ENCODE results near the gene PCSK1N.
"Not testable (repeated sequence)": the region's sequence is repeated elsewhere in the genome, so short reads cannot be mapped to it uniquely, and the experiment has no call there.

The PCSK1N gene

DNA sequence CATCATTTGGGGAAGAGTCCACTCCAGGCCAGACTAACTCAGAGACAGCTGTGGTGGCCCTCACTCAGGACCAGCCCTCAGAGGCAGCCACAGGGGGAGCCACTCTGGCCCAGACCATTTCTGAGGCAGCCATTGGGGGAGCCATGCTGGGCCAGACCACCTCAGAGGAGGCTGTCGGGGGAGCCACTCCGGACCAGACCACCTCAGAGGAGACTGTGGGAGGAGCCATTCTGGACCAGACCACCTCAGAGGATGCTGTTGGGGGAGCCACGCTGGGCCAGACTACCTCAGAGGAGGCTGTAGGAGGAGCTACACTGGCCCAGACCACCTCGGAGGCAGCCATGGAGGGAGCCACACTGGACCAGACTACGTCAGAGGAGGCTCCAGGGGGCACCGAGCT lies 12.4 kb downstream of the PCSK1N start:
- no peak for DNase-seq (ENCODE audit: low spot score)

DNA sequence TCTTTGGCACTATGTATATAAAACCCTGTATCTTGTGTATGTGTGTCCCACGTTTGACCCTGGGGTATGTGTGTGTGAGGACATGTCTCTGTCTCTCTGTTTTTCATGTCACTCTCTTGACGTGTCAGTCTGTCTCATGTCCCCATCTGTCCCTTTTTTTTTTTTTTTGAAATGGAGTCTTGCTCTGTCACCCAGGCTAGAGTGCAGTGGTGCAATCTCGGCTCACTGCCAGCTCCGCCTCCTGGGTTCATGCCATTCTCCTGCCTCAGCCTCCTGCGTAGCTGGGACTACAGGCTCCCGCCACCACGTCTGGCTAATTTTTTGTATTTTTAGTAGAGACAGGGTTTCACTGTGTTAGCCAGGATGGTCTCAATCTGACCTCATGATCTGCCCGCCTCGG lies 16.0 kb downstream of the PCSK1N start:
- not testable (repeated sequence) for DNase-seq (ENCODE audit: low spot score)

DNA sequence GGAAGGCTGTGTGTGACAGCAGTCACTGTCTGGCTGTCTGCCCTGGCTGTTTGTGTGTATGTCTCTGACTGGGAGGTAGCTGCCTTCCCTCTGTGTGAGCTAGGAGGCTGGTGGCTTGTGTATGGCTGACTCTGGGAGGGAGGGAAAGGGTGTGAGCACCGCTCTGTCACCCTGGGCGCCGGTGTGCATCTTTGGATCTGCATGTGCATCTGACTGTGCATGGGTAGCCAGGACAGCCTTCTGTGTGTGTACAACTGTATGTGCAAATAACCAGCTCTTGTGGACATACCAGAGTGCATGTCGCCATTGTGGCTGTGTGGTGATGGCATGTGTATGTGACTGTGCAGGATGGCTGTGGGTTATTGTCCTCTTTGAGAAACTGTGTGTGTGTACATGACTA lies 16.5 kb downstream of the PCSK1N start:
- no peak for DNase-seq (ENCODE audit: low spot score)

DNA sequence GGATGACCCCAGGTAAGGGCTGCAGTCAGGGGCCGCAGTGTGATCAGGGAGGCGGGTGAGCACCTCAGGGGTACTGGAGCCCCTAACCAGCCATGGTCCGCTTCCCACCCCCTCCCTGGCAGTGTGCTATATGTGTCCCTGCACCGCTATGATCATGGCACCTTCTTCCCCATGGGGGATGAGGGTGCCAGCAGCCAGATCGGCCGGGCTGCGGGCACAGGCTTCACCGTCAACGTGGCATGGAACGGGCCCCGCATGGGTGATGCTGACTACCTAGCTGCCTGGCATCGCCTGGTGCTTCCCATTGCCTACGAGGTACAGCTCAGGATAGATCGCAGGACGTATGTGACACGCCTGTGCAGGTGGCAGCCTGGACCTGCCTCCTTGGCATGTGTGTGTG lies 17.3 kb downstream of the PCSK1N start:
- no peak for DNase-seq (ENCODE audit: low spot score)

DNA sequence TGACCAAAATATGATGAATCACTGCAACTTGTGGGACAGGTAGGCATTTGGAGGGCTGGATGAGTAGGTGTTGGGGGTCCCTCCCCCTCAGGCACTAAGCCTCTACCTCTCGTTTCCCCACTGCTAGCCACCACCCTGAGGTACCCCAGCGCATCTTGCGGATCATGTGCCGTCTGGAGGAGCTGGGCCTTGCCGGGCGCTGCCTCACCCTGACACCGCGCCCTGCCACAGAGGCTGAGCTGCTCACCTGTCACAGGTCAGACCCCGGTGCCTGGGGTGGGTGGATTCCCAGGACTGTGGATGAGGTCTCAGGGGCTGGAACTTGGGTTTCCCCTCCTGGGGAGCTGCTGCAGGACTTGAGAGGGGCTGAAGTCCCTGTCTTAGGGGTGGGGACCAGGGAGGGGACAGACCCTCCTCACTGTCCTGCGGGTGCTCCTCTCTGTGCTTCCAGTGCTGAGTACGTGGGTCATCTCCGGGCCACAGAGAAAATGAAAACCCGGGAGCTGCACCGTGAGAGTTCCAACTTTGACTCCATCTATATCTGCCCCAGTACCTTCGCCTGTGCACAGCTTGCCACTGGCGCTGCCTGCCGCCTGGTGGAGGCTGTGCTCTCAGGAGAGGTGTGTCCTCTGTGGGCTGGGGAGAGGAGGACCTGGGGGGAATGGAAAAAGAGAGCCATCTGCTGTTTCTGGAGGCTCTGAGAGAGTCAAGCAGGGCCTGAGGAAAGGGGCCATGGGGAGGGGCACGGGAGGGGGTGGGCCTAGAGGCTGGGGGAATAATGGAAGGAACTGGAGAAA lies 19.2 kb downstream of the PCSK1N start:
- DNase-seq (ENCODE audit: low spot score): no peak

DNA sequence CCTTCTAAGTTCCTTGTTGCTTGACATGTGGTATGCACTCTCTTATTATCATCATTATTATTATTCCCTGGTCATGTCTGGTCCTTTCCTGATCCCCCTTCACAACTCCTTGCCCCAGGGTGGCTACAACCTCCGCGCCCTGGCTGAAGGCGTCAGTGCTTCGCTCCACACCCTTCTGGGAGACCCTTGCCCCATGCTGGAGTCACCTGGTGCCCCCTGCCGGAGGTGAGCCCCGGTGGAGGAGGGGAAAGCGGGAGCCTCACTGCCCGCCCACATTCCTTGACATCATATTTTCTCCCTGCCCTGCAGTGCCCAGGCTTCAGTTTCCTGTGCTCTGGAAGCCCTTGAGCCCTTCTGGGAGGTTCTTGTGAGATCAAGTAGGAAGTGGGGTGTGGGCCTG lies 20.1 kb downstream of the PCSK1N start:
- no peak for DNase-seq (ENCODE audit: low spot score)

DNA sequence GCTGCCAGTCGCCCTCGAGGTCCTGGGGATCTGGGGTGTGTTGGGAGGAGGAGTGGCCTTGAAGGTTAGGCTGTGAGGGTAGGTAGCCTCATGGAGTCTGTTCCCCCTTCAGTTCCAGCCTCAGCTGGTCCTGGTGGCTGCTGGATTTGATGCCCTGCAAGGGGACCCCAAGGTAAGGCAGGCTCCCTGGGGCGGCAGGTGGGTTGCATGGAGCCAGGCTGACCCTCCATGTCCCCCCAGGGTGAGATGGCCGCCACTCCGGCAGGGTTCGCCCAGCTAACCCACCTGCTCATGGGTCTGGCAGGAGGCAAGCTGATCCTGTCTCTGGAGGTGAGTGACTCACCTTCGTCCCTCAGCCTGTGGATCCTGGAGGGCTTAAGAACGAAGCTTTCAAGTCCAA lies 20.7 kb downstream of the PCSK1N start:
- DNase-seq (ENCODE audit: low spot score): no peak

DNA sequence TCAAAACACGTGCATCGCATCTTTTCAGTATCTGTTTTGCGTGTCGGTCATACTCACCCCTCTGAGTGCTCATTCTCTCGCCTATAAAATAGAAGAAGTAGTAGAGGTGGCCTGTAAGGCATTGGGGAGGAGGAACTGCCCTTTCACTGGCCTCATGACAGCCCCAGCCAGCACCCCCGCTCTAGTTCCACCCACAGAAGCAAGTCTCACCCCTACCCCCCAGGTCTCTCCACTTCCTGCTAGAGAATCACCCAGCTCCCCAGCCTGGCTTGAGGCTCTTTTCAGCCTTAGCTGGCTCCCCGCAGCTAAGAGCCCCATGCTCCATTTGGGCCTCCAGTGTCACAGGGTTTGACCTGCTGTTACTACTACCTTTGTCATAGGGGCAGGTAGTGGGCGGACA lies 21.8 kb downstream of the PCSK1N start:
- no peak for DNase-seq (ENCODE audit: low spot score)

DNA sequence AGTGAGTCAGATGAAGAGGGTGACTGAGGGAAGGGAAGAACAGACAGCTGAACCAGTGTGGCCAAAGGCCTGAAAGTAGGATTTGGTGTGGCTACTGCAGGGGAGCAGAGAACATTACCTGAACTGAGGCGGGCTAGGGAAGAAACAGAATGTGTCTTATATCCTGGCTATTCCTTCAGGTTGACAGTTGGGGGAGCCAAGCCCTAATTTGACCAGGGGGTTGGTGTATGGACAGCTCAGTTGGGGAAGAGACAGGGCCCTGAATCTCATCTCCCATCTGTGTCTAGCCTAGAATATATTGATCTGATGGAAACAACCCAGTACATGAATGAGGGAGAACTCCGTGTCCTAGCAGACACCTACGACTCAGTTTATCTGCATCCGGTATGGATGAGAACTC lies 29.3 kb downstream of the PCSK1N start:
- no peak for DNase-seq (ENCODE audit: low spot score)

DNA sequence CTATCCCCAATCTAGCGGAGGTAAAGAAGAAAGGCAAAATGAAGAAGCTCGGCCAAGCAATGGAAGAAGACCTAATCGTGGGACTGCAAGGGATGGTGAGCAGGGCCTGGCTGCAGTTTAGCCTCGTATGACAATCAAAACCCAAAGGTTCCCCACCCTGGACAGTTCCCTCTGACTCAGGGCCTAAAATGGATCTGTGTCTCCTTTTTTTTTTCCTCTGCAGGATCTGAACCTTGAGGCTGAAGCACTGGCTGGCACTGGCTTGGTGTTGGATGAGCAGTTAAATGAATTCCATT lies 32.6 kb downstream of the PCSK1N start:
- DNase-seq (ENCODE audit: low spot score): no peak

DNA sequence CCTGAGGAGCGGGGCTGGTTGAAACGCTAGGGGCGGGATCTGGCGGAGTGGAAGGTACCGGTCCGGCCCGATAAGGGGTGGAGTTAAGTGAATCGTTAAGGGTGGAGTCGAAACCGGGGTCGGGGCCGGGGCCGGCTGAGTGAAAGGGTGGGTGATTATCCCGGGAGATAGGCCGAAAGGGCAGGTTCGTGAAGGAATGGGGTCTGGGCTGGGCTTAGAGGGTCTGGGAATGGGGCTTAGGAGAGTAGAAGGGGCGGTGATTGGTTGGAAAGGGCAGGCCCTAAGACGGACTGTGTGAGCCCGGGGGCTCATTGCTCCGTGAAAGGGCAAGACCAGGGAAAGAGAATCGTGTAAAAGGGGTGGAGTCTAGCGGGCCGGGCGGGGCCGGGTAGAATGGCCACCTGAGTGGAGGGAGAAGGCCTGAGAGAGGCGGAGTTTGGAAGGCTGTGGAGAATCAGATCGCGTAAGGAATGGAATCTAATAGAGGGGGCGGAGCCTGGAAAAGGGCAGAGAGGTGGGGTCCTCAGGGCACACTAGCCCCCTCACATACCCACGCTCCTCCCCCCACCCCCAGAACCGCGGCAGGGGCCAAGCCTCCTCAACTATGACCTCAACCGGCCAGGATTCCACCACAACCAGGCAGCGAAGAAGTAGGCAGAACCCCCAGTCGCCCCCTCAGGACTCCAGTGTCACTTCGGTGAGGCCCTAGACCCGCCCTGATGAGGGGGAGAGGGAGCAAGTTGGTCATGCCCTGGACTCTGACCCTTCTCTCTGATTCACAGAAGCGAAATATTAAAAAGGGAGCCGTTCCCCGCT lies 33.1 kb downstream of the PCSK1N start:
- peak; percentile 59 for DNase-seq (ENCODE audit: low spot score)

DNA sequence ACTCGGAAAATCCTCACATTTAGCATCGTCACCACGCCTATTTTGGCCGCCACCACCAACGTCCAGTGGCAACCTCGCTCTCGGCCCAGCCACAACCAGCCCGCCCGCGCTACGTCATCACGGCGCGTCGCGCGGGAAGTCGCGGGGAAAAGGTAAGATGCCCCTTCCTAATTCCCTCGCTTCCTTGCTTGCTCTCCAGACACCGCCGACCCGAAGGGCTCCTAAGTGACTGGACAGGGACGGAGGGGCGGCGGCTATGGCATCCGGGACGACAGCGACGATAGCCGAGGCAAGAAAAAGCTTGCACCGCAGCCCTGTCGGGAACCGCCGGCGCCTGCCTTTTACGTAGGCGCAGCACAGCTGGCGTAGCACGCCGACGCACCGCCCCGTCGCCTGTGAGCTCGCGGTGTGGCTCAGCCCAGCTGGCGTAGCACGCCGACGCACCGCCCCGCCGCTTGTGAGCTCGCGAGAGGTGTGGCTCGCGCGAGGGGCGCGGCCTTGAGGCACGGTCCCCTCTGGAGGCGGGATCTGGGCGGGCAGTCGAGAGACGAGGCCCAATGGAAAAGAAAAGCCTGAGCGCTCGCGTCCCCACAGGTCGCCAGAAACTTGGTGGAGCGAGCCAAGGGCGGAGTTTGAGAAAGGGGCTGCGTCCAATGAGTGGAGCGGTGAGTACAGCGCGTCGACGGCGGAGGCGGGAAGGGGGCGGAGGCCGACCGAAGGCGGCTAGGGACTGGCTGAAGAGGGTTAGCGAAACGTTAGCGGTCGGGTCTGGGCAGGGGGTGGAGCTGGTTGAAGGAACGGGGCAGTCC lies 33.9 kb downstream of the PCSK1N start, which contains the start of gene HDAC6:
TSS of gene HDAC6 (plus strand) at position 788 of the 809 bp plus-strand sequence. CDS start 626 bp downstream, outside the sequence.
- peak; percentile 92 for DNase-seq (ENCODE audit: low spot score)

DNA sequence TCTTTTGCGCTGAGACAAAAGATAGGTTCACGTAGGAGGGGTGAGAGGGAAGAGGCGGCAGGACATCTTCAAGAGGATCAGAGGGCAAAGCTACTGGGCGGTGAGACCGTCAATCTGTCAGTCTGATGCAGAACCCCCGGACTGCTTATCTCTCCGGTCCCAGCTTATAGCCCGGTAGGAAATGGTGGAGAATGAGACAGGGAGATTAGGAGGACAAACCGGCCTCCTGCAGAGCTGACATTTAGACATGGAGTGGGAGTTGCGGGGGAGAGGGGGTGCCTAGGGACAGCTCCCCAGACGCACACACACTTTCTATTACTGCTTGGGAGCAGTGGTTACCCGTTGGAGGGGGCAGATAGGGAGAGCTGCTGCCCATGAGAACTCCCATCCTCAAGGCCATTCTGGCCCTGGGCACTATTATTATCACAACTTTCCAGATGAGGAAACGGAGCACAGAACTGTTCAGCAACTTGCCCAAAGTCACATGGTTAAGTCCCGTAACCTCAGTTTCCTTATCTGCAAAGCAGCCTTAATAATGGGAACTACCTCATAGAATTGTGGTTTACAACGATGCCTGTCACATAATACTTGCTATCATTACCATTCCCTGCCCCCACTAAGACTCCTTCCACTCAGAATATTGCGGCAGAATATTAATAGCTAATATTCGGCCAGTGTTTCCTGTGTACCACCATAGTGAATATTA lies 34.7 kb downstream of the PCSK1N start:
- DNase-seq (ENCODE audit: low spot score): no peak

DNA sequence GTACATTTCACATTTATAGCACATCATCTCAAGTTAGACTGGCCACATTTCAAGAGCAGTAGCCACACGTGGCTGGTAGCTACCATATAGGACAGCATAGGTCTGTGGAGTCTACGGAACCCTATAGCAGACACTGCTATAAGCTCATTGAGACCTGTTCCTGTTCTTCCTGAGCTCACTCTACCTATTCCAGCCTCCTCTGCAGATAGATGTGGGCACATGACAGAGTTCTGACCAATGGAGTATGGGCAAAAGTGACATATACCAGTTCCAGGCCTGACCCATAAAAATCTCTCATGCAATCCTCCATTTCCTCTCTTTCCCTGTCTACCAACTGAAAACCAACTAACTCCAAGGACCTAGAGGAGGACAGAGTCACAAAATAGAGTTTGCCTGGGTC lies 37.1 kb downstream of the PCSK1N start:
- DNase-seq (ENCODE audit: low spot score): no peak

DNA sequence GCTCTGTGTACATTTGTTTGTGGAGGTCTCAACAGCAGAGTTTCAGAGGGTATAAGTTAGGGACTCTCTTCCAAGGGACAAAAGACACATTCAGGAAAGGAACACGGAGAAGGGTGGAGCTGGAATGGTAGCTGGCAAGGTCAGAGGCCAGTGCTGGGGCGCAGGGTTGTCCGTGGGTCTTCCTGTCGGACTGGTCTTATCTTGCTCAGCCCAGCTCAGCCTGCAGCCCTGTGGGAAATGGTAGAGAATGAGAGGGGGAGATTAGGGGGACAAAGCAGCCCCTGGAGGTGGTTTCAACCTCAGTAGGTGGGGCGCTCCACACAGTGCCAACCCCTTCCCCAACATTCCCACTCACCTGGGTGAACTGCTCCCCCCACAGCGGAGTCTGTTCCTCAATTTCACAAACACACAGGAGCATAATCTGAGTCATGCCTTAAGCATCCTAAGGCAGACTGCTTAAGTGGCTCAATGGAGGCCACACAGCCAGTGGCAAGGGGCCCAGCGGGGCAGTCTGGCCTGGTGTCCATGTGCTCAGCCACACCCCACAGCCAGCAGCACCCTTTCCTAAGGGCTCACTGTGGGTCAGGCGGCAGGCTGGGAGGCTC lies 40.4 kb downstream of the PCSK1N start:
- DNase-seq (ENCODE audit: low spot score): peak; percentile 77

DNA sequence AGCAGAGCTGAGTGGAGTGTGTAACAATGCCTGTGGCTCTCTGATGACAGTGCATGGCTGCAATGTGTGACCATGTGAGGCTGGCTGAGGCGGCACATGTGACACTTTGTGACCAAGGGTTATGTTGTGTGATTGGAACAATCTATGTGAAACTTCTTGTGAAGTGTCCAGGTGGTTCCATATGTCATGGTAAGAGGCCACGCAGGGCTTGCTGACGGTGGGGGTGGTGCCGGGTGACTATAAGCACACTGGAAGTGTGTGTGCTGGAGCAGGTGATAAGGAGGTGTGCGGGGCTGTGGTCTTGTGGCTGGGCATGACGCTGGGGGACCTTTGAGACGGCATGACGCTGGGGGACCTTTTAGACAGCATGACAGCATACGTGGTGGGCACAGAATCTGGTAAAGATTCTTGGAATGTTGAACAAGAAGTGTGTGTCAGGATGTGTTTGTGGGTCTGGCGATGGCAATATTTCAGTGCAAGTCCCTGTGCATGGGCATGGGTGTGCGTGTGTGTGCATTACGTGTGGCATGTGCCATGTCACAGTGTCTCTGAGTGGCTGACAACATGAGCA lies 41.0 kb downstream of the PCSK1N start:
- DNase-seq (ENCODE audit: low spot score): no peak

DNA sequence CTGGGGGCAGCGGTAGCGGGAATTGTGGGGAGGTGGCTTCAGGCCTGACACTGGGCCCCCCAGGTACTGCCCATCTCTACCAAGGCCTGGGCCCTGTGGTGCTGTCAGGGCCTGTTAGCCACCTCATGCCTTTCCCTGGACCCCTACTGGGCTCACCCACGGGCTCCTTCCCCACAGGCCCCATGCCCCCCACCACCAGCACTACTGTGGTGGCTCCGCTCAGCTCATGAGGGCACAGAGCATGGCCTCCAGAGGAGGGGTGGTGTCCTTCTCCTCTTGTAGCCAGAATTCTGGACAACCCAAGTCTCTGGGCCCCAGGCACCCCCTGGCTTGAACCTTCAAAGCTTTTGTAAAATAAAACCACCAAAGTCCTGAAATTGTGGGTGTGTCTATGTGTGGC lies 41.5 kb downstream of the PCSK1N start:
- DNase-seq (ENCODE audit: low spot score): no peak

DNA sequence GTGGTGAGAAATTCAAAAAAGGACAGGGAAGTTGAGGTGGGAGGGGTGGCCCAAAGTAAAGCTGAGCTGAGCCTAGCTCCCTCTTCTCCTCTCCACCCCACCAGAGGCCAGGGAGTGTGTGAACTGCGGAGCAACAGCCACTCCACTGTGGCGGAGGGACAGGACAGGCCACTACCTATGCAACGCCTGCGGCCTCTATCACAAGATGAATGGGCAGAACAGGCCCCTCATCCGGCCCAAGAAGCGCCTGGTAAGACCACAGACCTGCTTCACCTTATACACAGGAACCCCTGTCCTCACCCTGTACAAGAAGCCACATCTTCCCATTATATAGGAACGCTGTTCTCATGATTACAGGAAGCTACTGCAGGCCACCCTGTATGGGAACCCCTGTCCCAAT lies 43.2 kb downstream of the PCSK1N start:
- DNase-seq (ENCODE audit: low spot score): no peak

DNA sequence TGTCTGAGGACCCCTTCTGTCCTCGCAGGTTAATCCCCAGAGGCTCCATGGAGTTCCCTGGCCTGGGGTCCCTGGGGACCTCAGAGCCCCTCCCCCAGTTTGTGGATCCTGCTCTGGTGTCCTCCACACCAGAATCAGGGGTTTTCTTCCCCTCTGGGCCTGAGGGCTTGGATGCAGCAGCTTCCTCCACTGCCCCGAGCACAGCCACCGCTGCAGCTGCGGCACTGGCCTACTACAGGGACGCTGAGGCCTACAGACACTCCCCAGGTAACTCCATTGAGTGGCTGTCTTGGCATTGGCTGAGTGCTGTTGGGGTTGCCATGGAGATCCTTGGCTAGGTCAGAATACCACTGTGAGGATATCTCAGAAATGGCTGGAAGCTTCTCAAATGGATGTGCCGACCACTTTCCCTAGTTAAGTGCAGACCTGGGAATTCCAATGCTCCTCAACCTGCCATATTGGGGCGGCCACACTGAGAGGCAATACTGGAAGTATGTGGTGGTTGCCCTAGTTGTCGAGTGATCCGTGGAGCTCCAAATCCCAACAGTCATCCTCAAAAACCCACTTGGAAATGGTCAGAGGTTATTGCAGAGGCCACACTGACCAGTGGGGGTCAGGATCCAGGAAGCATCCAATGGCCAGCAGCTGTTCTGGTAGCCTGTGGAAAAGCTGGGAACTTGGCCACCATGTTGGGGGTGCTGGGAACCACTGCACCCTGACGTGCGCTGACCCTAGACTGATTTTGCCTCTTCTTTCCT lies 44.2 kb downstream of the PCSK1N start:
- DNase-seq (ENCODE audit: low spot score): no peak

DNA sequence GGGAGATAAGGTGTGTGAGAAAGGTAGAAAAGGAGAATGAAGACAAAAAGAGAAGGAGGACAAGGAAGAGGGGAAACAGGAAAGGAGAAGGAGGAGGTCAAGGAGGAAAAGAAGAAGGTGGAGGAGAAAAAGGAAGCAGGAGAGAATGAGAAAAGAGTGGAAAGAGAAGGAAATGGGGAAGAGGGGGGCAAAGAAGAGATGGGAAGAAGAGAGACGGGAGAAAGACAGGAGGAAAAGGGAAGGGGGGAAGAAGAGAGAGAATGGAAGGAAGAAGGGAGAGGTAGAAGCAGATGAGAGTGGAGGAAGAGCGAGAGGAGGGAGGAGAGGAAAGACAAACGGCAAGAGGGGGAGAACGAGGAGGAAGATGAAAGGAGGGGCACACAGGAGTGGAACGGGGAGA lies 44.9 kb downstream of the PCSK1N start:
- no peak for DNase-seq (ENCODE audit: low spot score)

Measured in AG08395 (cell line).